ENCODE data around the gene MINDY4. TPM values are rescaled to one million over a fixed set of nuclear protein-coding genes. Genes with fewer than 3 reads are reported as not detected.

The MINDY4 gene
- total and polyA plus RNA-seq, 8 donors: 1.6 to 22.8 (median 6.4) TPM; not detected in 1

GRCh38 chr7:30733216-30733615, 38.0 kb upstream of the MINDY4 start:
- DNase-seq: no peak
- no peak overlapping the region for H3K4me3 ChIP-seq
- peaks cover 0 to 6% (median 0%) of the 10 kb centered on the region in 3 donors for H3K27me3 ChIP-seq
- H3K4me1 ChIP-seq: no peaks in the 10 kb centered on the region
- H3K9me3 ChIP-seq: no peaks in the 10 kb centered on the region
- TF ChIP-seq POLR2A (IDR thresholded peaks at IDR 0.05) (no peak), CTCF (IDR thresholded peaks at IDR 0.05) (no peak), POLR2AphosphoS5 (IDR thresholded peaks at IDR 0.05) (no peak), EP300 (IDR thresholded peaks at IDR 0.05) (no peak)
- H3K27ac ChIP-seq: no peak overlapping the region
- intact Hi-C loops (cut with DNase I; ENCODE audit: low total_unique reads): no loop called here
- H3K36me3 ChIP-seq: no peaks in the 10 kb centered on the region
- 89 to 96% (median 94%) methylated on average over 6 of the region's 6 CpGs for WGBS, 5 donors

GRCh38 chr7:30733691-30734090, 37.5 kb upstream of the MINDY4 start:
- Histone ChIP-seq H3K36me3 (no peaks in the 10 kb centered on the region), H3K9me3 (no peaks in the 10 kb centered on the region), H3K4me3 (no peak overlapping the region), H3K4me1 (no peaks in the 10 kb centered on the region), H3K27me3 (peaks cover 0 to 6% (median 0%) of the 10 kb centered on the region in 3 donors), H3K27ac (no peak overlapping the region)
- TF ChIP-seq CTCF (IDR thresholded peaks at IDR 0.05) (no peak), EP300 (IDR thresholded peaks at IDR 0.05) (no peak), POLR2AphosphoS5 (IDR thresholded peaks at IDR 0.05) (no peak), POLR2A (IDR thresholded peaks at IDR 0.05) (no peak)
- intact Hi-C loops (cut with DNase I; ENCODE audit: low total_unique reads): no loop called here
- DNase-seq: no peak
- 82 to 96% (median 92%) methylated on average over 9 to 11 of the region's 11 CpGs for WGBS, 5 donors

GRCh38 chr7:30734497-30734896, 36.7 kb upstream of the MINDY4 start:
- Histone ChIP-seq H3K4me1 (no peaks in the 10 kb centered on the region), H3K27ac (no peak overlapping the region), H3K27me3 (peaks cover 0 to 6% (median 0%) of the 10 kb centered on the region in 3 donors), H3K36me3 (no peaks in the 10 kb centered on the region), H3K9me3 (no peaks in the 10 kb centered on the region), H3K4me3 (no peak overlapping the region)
- 71 to 82% (median 79%) methylated on average over 7 of the region's 7 CpGs for WGBS, 5 donors
- TF ChIP-seq EP300 (IDR thresholded peaks at IDR 0.05) (no peak), CTCF (IDR thresholded peaks at IDR 0.05) (no peak), POLR2A (IDR thresholded peaks at IDR 0.05) (no peak), POLR2AphosphoS5 (IDR thresholded peaks at IDR 0.05) (no peak)
- intact Hi-C loops (cut with DNase I; ENCODE audit: low total_unique reads): no loop called here
- no peak for DNase-seq

- TF ChIP-seq POLR2AphosphoS5 (IDR thresholded peaks at IDR 0.05): no peak
- no peak for TF ChIP-seq POLR2A (IDR thresholded peaks at IDR 0.05)
- TF ChIP-seq CTCF (IDR thresholded peaks at IDR 0.05): no peak
- TF ChIP-seq EP300 (IDR thresholded peaks at IDR 0.05): no peak
- WGBS, 5 donors: 80 to 97% (median 86%) methylated on average over 3 of the region's 3 CpGs
- intact Hi-C loops (cut with DNase I; ENCODE audit: low total_unique reads): no loop called here
- Histone ChIP-seq H3K36me3 (no peaks in the 10 kb centered on the region), H3K4me1 (peaks cover 0 to 6% (median 2%) of the 10 kb centered on the region in 4 donors), H3K4me3 (no peak overlapping the region), H3K9me3 (no peaks in the 10 kb centered on the region), H3K27me3 (peaks cover 0 to 6% (median 0%) of the 10 kb centered on the region in 3 donors), H3K27ac (no peak overlapping the region)
- DNase-seq: no peak
Observed at GRCh38 chr7:30735631-30736030, 35.6 kb upstream of the MINDY4 start.
